ENCODE data around the gene ADGRE1.
A peak's percentile ranks its signal among the peaks of the same experiment; 100 is the strongest.
"Not testable (repeated sequence)": the region's sequence is repeated elsewhere in the genome, so short reads cannot be mapped to it uniquely, and the experiment has no call there.

Gene ADGRE1

GRCh38 chr19:6887316-6887715, at the start of gene ADGRE1:
Gene ADGRE1, plus strand, starts transcription at chr19:6887579. Its CDS starts 30 bp downstream, at chr19:6887609.
- no peak for DNase-seq (ENCODE audit: low read depth)

GRCh38 chr19:6838062-6838655, 49.2 kb upstream of the ADGRE1 start:
- DNase-seq (ENCODE audit: low read depth), result no peak

- no peak for DNase-seq (ENCODE audit: low read depth)
Measured at GRCh38 chr19:6842871-6843607, 44.3 kb upstream of the ADGRE1 start.

- DNase-seq (ENCODE audit: low read depth), result no peak
Measured at GRCh38 chr19:6847828-6848200, 39.6 kb upstream of the ADGRE1 start.

- no peak for DNase-seq (ENCODE audit: low read depth)
Measured at GRCh38 chr19:6848986-6849385, 38.4 kb upstream of the ADGRE1 start.

- DNase-seq (ENCODE audit: low read depth), result peak; percentile 7
Measured at GRCh38 chr19:6849876-6850275, 37.5 kb upstream of the ADGRE1 start.

GRCh38 chr19:6851359-6851758, 36.0 kb upstream of the ADGRE1 start:
- no peak for DNase-seq (ENCODE audit: low read depth)

- no peak for DNase-seq (ENCODE audit: low read depth)
Measured at GRCh38 chr19:6852001-6852400, 35.4 kb upstream of the ADGRE1 start.

GRCh38 chr19:6853868-6854267, 33.5 kb upstream of the ADGRE1 start:
- no peak for DNase-seq (ENCODE audit: low read depth)

- DNase-seq (ENCODE audit: low read depth), result no peak
Measured at GRCh38 chr19:6854758-6855157, 32.6 kb upstream of the ADGRE1 start.

- no peak for DNase-seq (ENCODE audit: low read depth)
Measured at GRCh38 chr19:6856749-6857372, 30.5 kb upstream of the ADGRE1 start.

- DNase-seq (ENCODE audit: low read depth), result no peak
Measured at GRCh38 chr19:6861683-6862286, 25.6 kb upstream of the ADGRE1 start.

- peak; percentile 43 for DNase-seq (ENCODE audit: low read depth)
Measured at GRCh38 chr19:6862673-6863078, 24.7 kb upstream of the ADGRE1 start.

GRCh38 chr19:6864325-6864940, 22.9 kb upstream of the ADGRE1 start:
- no peak for DNase-seq (ENCODE audit: low read depth)

GRCh38 chr19:6865849-6866248, 21.5 kb upstream of the ADGRE1 start:
- DNase-seq (ENCODE audit: low read depth), result no peak

- no peak for DNase-seq (ENCODE audit: low read depth)
Measured at GRCh38 chr19:6866741-6867151, 20.6 kb upstream of the ADGRE1 start.

GRCh38 chr19:6868351-6868750, 19.0 kb upstream of the ADGRE1 start:
- no peak for DNase-seq (ENCODE audit: low read depth)

GRCh38 chr19:6869151-6869882, 18.1 kb upstream of the ADGRE1 start:
- DNase-seq (ENCODE audit: low read depth), result not testable (repeated sequence)

- no peak for DNase-seq (ENCODE audit: low read depth)
Measured at GRCh38 chr19:6873708-6874431, 13.5 kb upstream of the ADGRE1 start.

GRCh38 chr19:6875218-6875617, 12.2 kb upstream of the ADGRE1 start:
- no peak for DNase-seq (ENCODE audit: low read depth)

GRCh38 chr19:6876748-6877147, 10.6 kb upstream of the ADGRE1 start:
- no peak for DNase-seq (ENCODE audit: low read depth)
